ENCODE measurements around the gene MEGF8. TPM values are rescaled to one million over a fixed set of nuclear protein-coding genes. Genes with fewer than 3 reads are reported as not detected.

Gene MEGF8
- total and polyA plus RNA-seq, 9 of the 15 experiments (the other 6 are each of a cell fraction or from before 2014, with no cell fraction given), result 0.28 to 13.1 (median 3.0) TPM

DNA sequence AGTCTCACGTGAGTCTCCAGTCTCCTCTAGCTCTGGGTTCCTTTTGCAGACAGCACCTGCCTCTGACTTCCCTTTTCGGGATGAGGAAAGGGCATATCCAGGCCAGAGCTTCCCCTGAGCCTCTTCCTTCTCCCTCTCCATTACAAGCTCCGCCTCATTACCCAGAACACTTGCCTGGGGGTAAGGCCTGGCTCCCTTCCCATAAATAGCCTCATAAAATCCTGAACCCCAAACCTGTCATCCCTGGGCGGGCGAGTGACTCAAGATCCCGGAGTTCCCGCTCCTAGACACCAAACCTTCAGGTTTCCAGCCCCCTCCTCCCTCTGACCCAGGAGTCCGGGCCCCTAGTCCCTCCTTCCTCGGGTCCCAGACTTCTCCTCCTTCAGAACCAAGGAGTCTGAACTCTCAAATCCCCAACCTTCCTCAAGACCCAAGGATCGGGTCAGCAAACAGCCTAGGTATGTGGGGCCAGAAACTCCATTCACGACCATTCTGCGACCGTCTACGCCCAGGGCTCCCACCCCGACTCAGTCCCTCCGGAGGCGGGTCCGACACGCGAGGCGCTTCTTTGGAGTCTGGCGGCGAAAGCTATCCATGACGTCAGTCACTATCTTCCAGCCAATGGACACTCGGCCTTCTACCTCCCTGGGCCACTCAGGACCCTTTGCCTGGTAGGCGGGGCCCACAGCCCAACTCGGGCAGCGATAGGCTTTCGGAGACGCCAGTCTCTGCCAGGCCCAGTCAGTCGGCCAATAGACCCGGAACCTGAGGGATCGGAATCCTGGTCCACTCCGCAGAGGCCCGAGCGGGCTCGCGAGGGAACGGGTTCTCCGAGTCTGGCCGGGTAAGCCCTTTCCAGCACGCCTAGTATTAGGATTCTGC lies 71.2 kb downstream of the MEGF8 start (continued):
- TF ChIP-seq, protein P1, sequence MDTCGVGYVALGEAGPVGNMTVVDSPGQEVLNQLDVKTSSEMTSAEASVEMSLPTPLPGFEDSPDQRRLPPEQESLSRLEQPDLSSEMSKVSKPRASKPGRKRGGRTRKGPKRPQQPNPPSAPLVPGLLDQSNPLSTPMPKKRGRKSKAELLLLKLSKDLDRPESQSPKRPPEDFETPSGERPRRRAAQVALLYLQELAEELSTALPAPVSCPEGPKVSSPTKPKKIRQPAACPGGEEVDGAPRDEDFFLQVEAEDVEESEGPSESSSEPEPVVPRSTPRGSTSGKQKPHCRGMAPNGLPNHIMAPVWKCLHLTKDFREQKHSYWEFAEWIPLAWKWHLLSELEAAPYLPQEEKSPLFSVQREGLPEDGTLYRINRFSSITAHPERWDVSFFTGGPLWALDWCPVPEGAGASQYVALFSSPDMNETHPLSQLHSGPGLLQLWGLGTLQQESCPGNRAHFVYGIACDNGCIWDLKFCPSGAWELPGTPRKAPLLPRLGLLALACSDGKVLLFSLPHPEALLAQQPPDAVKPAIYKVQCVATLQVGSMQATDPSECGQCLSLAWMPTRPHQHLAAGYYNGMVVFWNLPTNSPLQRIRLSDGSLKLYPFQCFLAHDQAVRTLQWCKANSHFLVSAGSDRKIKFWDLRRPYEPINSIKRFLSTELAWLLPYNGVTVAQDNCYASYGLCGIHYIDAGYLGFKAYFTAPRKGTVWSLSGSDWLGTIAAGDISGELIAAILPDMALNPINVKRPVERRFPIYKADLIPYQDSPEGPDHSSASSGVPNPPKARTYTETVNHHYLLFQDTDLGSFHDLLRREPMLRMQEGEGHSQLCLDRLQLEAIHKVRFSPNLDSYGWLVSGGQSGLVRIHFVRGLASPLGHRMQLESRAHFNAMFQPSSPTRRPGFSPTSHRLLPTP (IDR thresholded peaks at IDR 0.05; ENCODE audit: borderline replicate concordance, extremely low read depth, insufficient read length), result no peak
- TF ChIP-seq, protein P2, sequence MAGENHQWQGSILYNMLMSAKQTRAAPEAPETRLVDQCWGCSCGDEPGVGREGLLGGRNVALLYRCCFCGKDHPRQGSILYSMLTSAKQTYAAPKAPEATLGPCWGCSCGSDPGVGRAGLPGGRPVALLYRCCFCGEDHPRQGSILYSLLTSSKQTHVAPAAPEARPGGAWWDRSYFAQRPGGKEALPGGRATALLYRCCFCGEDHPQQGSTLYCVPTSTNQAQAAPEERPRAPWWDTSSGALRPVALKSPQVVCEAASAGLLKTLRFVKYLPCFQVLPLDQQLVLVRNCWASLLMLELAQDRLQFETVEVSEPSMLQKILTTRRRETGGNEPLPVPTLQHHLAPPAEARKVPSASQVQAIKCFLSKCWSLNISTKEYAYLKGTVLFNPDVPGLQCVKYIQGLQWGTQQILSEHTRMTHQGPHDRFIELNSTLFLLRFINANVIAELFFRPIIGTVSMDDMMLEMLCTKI (IDR thresholded peaks at IDR 0.05; ENCODE audit: partially characterized antibody), result no peak
- TF ChIP-seq ZNF232 (CRISPR knock-in tag; IDR thresholded peaks at IDR 0.05), result no peak
- TF ChIP-seq EHMT2 (IDR thresholded peaks at IDR 0.05), result no peak
- no peak for TF ChIP-seq SRSF7 (optimal IDR thresholded peaks at IDR 0.05; ENCODE audit: low read depth, low read length)
- TF ChIP-seq, protein P3, sequence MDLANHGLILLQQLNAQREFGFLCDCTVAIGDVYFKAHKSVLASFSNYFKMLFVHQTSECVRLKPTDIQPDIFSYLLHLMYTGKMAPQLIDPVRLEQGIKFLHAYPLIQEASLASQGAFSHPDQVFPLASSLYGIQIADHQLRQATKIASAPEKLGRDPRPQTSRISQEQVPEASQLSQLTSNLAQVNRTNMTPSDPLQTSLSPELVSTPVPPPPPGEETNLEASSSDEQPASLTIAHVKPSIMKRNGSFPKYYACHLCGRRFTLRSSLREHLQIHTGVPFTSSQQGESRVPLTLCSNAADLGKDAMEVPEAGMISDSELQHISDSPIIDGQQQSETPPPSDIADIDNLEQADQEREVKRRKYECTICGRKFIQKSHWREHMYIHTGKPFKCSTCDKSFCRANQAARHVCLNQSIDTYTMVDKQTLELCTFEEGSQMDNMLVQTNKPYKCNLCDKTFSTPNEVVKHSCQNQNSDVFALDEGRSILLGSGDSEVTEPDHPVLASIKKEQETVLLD (IDR thresholded peaks at IDR 0.05), result peak; percentile 77; the same call in 1 of the 2 replicates
- TF ChIP-seq HNRNPL (IDR thresholded peaks at IDR 0.05; ENCODE audit: low read depth, low read length), result no peak
- peak; percentile 14; the same call in 1 of the 2 replicates for TF ChIP-seq DPF2 (IDR thresholded peaks at IDR 0.05)
- TF ChIP-seq, protein P4, sequence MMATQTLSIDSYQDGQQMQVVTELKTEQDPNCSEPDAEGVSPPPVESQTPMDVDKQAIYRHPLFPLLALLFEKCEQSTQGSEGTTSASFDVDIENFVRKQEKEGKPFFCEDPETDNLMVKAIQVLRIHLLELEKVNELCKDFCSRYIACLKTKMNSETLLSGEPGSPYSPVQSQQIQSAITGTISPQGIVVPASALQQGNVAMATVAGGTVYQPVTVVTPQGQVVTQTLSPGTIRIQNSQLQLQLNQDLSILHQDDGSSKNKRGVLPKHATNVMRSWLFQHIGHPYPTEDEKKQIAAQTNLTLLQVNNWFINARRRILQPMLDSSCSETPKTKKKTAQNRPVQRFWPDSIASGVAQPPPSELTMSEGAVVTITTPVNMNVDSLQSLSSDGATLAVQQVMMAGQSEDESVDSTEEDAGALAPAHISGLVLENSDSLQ (IDR thresholded peaks at IDR 0.05), result peak; percentile 99
- TF ChIP-seq, protein P5, sequence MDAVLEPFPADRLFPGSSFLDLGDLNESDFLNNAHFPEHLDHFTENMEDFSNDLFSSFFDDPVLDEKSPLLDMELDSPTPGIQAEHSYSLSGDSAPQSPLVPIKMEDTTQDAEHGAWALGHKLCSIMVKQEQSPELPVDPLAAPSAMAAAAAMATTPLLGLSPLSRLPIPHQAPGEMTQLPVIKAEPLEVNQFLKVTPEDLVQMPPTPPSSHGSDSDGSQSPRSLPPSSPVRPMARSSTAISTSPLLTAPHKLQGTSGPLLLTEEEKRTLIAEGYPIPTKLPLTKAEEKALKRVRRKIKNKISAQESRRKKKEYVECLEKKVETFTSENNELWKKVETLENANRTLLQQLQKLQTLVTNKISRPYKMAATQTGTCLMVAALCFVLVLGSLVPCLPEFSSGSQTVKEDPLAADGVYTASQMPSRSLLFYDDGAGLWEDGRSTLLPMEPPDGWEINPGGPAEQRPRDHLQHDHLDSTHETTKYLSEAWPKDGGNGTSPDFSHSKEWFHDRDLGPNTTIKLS (IDR thresholded peaks at IDR 0.05; ENCODE audit: borderline replicate concordance, low read depth), result peak; percentile 77
- no peak for TF ChIP-seq GTF2F1 (IDR thresholded peaks at IDR 0.05; ENCODE audit: low read depth, low read length)
- no peak for TF ChIP-seq SIN3A (IDR thresholded peaks at IDR 0.05; ENCODE audit: borderline replicate concordance in 2 of 2, control insufficient read depth in 1 of 2, low read depth in 2 of 2, low read length in 2 of 2)
- TF ChIP-seq HNRNPLL (IDR thresholded peaks at IDR 0.05; ENCODE audit: low read depth, low read length, poor library complexity, severe bottlenecking), result peak; percentile 40
- TF ChIP-seq, protein P6, sequence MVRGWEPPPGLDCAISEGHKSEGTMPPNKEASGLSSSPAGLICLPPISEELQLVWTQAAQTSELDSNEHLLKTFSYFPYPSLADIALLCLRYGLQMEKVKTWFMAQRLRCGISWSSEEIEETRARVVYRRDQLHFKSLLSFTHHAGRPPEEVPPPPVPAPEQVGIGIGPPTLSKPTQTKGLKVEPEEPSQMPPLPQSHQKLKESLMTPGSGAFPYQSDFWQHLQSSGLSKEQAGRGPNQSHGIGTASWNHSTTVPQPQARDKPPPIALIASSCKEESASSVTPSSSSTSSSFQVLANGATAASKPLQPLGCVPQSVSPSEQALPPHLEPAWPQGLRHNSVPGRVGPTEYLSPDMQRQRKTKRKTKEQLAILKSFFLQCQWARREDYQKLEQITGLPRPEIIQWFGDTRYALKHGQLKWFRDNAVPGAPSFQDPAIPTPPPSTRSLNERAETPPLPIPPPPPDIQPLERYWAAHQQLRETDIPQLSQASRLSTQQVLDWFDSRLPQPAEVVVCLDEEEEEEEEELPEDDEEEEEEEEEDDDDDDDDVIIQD (CRISPR knock-in tag; IDR thresholded peaks at IDR 0.05), result no peak
- TF ChIP-seq ESRRA (IDR thresholded peaks at IDR 0.05; ENCODE audit: borderline replicate concordance, low read depth), result no peak; the same call in 1 of the 2 replicates
- no peak for TF ChIP-seq FIP1L1 (IDR thresholded peaks at IDR 0.05; ENCODE audit: low read depth, low read length, poor library complexity, severe bottlenecking)

All from K562 (cell line).